Gastrocnemius medialis (tissue), 4 donors: ENCODE measurements around the gene FRY.

ENCODE experiments used
- CTCF ChIP-seq, 5 experiments: fragments of 450-650 bp in 3 of 5; fragments of 200-600 bp in 2 of 5; sonication (generic) in 2 of 5; IDR thresholded peaks in 4 of 5; conservative IDR thresholded peaks in 1 of 5; 1 replicate in 4 of 5; 2 replicates in 1 of 5; pipeline ENCODE4 v1.5.1; 2016 to 2019; ENCODE audit warnings: antibody characterized with exemption in 5 of 5, mild to moderate bottlenecking in 3 of 5, moderate library complexity in 3 of 5
- POLR2A ChIP-seq, 2 donors: fragments of 450-650 bp; IDR thresholded peaks; one replicate each; pipeline ENCODE4 v1.6.1; 2017; ENCODE audit warnings: antibody characterized with exemption in 2 of 2, mild to moderate bottlenecking in 2 of 2, moderate library complexity in 2 of 2

- TF ChIP-seq POLR2A (IDR thresholded peaks at IDR 0.05) (no peak), CTCF (IDR thresholded peaks at IDR 0.05 in 4 of 5, conservative IDR thresholded peaks at IDR 0.05 in 1 of 5) (no peak)
Observed at GRCh38 chr13:32039528-32039927, 8.0 kb downstream of the FRY start.
